Ovary (tissue), 3 donors: Measurements from ENCODE around the gene CSK.

Source experiments
- CTCF ChIP-seq, 3 donors: fragments of 450-650 bp in 2 of 3; fragments of 200-600 bp in 1 of 3; IDR thresholded peaks; one replicate each; pipeline versions ENCODE4 v1.5.1 to v1.8.0; 2016 to 2022; ENCODE audit warnings: antibody characterized with exemption in 3 of 3, mild to moderate bottlenecking in 1 of 3
- EP300 ChIP-seq: sonication (generic); formaldehyde crosslinking; IDR thresholded peaks from one replicate; pipeline ENCODE4 v1.6.1; 2017; ENCODE audit warnings: antibody characterized with exemption
- POLR2A ChIP-seq: fragments of 450-650 bp; IDR thresholded peaks from one replicate; pipeline ENCODE4 v1.6.1; 2017; ENCODE audit warnings: antibody characterized with exemption, mild to moderate bottlenecking, moderate library complexity
- donor health status: DM: no; HTN: no; CAD: no.

DNA sequence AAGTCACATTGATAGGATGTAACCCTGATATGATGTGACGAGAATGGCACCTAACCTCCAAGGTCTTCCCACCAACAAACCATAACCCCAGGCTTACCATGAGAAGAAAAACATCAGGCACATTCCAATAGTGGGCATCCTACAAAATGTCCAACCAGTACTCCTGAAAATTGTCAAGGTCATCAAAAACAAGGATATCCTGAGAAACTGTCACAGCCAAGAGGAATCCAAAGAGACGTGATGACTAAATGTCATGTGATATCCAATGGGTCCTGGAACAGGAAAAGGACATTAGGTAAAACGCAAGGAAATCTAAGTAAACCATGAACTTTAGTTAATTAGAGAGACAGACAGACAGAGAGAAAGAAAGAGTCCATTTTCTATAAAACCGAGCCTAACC lies 35.5 kb upstream of the CSK start:
- no peak for TF ChIP-seq CTCF (IDR thresholded peaks at IDR 0.05)
- no peak for TF ChIP-seq POLR2A
- TF ChIP-seq EP300, result no peak
